Cardiac fibroblast (primary cell): ENCODE measurements around the gene ATP8A1.
"Not testable (repeated sequence)": the region's sequence is repeated elsewhere in the genome, so short reads cannot be mapped to it uniquely, and the experiment has no call there.

Source experiments
- DNase-seq, 2 donors: peaks; one replicate each; pipeline versions ENCODE4 v3.0.0 to v3.0.0-alpha.2; 2010; ENCODE audit warnings: low read depth in 2 of 2
- H3K4me3 ChIP-seq, 2 donors: replicated peaks in 1 of 2; 1 replicate in 1 of 2; 2 replicates in 1 of 2; pipeline ENCODE4 v1.5.1; 2011; ENCODE audit warnings: low read depth in 2 of 2, low read length in 2 of 2, mild to moderate bottlenecking in 2 of 2, moderate library complexity in 1 of 2
- TF ChIP-seq, protein P1 (sequence below): IDR thresholded peaks from one replicate; pipeline ENCODE4 v1.5.1; 2011; ENCODE audit warnings: low read depth, mild to moderate bottlenecking, low read length, inconsistent platforms

Gene ATP8A1

DNA sequence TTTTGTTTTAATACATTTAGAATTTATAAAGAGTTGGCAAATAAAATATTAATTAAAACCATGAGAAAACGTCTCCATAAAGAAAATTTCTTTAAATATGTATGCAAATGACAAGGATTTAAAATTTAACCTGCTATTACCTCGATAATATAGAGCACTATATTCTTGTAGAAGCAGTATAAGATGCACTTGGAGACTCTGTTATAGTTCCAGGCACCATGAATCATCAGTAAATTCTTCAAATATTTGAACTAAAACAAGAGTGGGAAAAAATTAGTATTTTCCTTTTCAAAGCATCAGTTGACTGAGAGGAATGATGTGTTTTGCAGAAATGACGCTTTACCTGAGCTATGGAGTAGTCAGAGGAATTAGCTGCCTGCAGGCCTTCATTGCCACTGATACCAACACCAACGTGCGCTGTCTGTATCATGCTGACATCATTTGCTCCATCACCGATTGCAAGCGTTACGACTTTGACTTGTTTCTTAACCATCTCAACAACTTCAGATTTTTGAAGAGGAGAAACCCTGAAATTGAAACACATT, 192.3 kb downstream of the ATP8A1 start:
- no peak overlapping the region for H3K4me3 ChIP-seq
- DNase-seq = peak in 1 of 2 donors; percentile 14
- TF ChIP-seq, protein P1, sequence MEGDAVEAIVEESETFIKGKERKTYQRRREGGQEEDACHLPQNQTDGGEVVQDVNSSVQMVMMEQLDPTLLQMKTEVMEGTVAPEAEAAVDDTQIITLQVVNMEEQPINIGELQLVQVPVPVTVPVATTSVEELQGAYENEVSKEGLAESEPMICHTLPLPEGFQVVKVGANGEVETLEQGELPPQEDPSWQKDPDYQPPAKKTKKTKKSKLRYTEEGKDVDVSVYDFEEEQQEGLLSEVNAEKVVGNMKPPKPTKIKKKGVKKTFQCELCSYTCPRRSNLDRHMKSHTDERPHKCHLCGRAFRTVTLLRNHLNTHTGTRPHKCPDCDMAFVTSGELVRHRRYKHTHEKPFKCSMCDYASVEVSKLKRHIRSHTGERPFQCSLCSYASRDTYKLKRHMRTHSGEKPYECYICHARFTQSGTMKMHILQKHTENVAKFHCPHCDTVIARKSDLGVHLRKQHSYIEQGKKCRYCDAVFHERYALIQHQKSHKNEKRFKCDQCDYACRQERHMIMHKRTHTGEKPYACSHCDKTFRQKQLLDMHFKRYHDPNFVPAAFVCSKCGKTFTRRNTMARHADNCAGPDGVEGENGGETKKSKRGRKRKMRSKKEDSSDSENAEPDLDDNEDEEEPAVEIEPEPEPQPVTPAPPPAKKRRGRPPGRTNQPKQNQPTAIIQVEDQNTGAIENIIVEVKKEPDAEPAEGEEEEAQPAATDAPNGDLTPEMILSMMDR = no peak

DNA sequence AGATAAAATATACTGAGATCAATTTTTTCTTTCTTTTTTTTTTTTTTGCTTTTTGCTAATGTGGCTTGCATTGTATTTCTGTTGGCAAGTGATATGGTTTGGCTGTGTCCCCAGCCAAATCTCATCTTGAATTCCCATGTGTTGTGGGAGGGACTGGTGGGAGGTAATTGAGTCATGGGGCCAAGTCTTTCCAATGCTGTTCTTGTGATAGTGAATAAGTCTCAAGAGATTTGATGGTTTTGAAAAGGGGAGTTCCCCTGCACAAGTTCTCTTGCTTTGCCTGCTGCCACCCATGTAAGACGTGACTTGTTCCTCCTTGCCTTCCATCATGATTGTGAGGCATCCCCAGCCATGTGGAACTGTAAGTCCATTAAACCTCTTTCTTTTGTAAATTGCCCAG, 195.7 kb downstream of the ATP8A1 start:
- DNase-seq = peak; percentile 29 to 60

GRCh38 chr4:42460043-42460442, 196.9 kb downstream of the ATP8A1 start:
- no peak overlapping the region for H3K4me3 ChIP-seq
- TF ChIP-seq, protein P1 = no peak
- DNase-seq = no peak

More for the DNA sequence above, 195.7 kb downstream of the ATP8A1 start:
- H3K4me3 ChIP-seq = not testable (repeated sequence)

DNA sequence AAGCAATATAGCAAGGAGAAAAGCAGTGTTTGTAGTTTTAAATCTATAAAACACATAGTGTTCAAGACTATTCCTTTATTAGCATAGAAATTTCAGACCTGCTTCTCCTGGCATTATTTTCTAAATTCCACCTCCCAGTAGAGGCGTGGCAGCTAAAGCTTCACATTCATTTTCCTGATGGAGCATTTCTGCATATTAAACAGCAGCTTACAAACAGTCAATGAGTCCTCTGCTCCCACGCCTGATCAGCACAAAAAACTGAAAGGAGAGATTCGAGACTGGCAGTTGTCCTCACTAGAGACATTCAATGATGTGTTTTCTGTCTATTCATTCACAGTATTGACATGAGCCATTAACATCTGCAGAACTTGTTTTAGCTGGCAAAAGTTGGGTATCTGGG, 198.2 kb downstream of the ATP8A1 start:
- TF ChIP-seq, protein P1 = no peak
- DNase-seq = no peak
- H3K4me3 ChIP-seq = no peak overlapping the region

DNA sequence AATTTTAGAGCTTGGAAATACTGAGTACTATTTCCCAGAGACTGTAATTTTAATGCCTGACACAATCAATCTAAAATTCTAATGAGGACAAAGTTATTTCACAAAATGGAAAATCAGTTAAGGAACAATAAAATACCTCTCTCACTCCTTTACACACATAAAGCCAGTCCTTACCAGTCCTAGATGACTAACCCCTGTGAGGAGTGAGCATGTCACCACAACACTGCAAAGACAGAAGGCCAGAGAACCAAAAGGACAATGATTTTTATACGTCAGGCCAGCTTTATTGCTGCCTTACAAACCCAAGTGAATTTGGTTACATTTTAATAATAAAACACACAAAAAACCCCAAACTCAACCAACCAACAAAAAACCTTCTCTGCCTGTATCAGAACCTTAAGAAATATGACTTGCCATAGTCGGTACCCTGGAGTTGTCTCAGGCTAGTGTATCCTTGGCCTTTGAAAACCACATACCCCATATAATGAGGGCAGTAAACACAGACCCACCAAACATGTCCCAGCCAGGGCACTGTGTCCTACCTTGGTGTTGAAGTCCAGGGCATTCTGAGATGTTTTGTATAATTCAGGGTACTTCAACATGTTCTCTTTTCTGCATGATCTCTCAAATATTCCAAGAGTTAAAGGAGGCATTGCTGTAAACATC, 202.0 kb downstream of the ATP8A1 start:
- peak in 1 of 2 donors; percentile 11 for DNase-seq
- TF ChIP-seq, protein P1 = no peak
- no peak overlapping the region for H3K4me3 ChIP-seq

GRCh38 chr4:42453612-42454011, 203.3 kb downstream of the ATP8A1 start:
- TF ChIP-seq, protein P1 = no peak
- DNase-seq = no peak
- H3K4me3 ChIP-seq = no peak overlapping the region

DNA sequence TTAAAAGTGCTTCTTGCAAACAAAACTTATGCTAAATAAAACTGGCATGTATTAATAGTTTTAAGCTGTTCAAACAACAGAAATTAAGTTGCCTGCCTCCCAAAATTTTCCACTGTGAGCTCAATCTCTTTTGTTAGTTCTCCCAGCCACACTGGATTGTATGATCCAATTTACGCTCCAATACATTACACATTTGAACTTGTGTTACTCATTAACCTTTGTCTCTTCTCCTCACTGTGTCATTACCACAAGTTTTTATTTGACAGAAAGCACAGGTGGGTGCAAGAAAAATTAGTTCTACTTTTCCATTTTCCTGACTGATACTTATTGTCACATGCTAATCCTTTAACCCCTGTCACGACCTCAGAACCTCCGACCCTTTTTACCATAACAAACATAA, 204.1 kb downstream of the ATP8A1 start:
- no peak for DNase-seq
- no peak overlapping the region for H3K4me3 ChIP-seq
- TF ChIP-seq, protein P1 = no peak
